ENCODE results near the gene ARSI. TPM values are rescaled to one million over a fixed set of nuclear protein-coding genes. Genes with fewer than 3 reads are reported as not detected.

Gene ARSI
- total and polyA plus RNA-seq, 2 of the 4 experiments (the other 2 are of a cell fraction) = 14.8 to 15.2 TPM

- Histone ChIP-seq H3K14ac (replicated peaks; ENCODE audit: low read depth, low read length) (no peak overlapping the region), H3K56ac (ENCODE audit: extremely low read depth, insufficient read depth, low read length) (no peak overlapping the region), H3K27ac (ENCODE audit: insufficient read depth, low read length) (no peak overlapping the region), H2AFZ (replicated peaks; ENCODE audit: low read length, poor library complexity) (no peak overlapping the region), H3K4me1 (ENCODE audit: control insufficient read depth, insufficient read depth, low read length) (peaks cover 8% of the 10 kb centered on the region; the same call in 1 of the 2 replicates), H3K4me2 (ENCODE audit: low read depth, low read length) (no peak overlapping the region), H4K20me1 (ENCODE audit: insufficient read depth, low read length) (no peaks in the 10 kb centered on the region), H2AK5ac (ENCODE audit: low read depth, low read length) (no peak overlapping the region), H3K18ac (ENCODE audit: low read depth, low read length) (no peak overlapping the region), H3K79me1 (ENCODE audit: low read depth in 1 of 2, low read length in 2 of 2) (no peaks in the 10 kb centered on the region), H4K5ac (ENCODE audit: low read depth, low read length) (no peak overlapping the region), H4K91ac (ENCODE audit: insufficient read depth, low read depth, low read length) (no peak overlapping the region), H3K4me3 (ENCODE audit: insufficient read depth, low read depth, low read length) (no peak overlapping the region), H3K36me3 (ENCODE audit: control insufficient read depth, insufficient read depth, low read length) (no peaks in the 10 kb centered on the region), H2BK120ac (ENCODE audit: low read depth, low read length) (no peak overlapping the region), H3K4ac (ENCODE audit: low read depth, low read length) (no peak overlapping the region), H2BK15ac (ENCODE audit: low read depth, low read length) (no peak overlapping the region), H2AK9ac (replicated peaks; ENCODE audit: low read depth, low read length, poor library complexity) (no peak overlapping the region), H2BK20ac (ENCODE audit: low read depth, low read length) (no peak overlapping the region), H2BK5ac (ENCODE audit: low read depth, low read length, poor library complexity, severe bottlenecking) (no peak overlapping the region), H3K23ac (ENCODE audit: low read depth, low read length) (no peak overlapping the region), H3K9me1 (ENCODE audit: insufficient read depth, low read length) (no peaks in the 10 kb centered on the region; the same call in 1 of the 2 replicates), H3K9me3 (ENCODE audit: control insufficient read depth, insufficient read depth, low read length) (no peaks in the 10 kb centered on the region), H3K9ac (ENCODE audit: low read depth, low read length) (no peak overlapping the region), H4K8ac (ENCODE audit: low read depth in 2 of 2, low read length in 2 of 2) (no peak overlapping the region), H3K27me3 (ENCODE audit: control insufficient read depth, insufficient read depth, low read length) (peaks cover 4% of the 10 kb centered on the region; the same call in 1 of the 2 replicates)
- dilution Hi-C loops (cut with HindIII; ENCODE audit: low sequenced_read_pairs, unreplicated experiment) (no loop called here), in situ Hi-C loops (cut with MboI; ENCODE audit: low sequenced_read_pairs) (no loop called here), intact Hi-C loops (cut with micrococcal nuclease) (no loop called here)
- ChIA-PET CTCF (no interaction called here), POLR2A (ENCODE audit: unreplicated experiment) (no interaction called here)
- ATAC-seq (ENCODE audit: low read depth) = no peak
- TF ChIP-seq CHD1 (IDR thresholded peaks at IDR 0.05; ENCODE audit: low read depth, low read length) (no peak), MAZ (IDR thresholded peaks at IDR 0.05; ENCODE audit: borderline replicate concordance, low read depth, low read length) (no peak), BHLHE40 (IDR thresholded peaks at IDR 0.05; ENCODE audit: low read depth, low read length) (no peak), CEBPB (IDR thresholded peaks at IDR 0.05; ENCODE audit: low read depth, low read length) (no peak)
- no peak for DNase-seq
- no CpG with 5 or more reads among the region's 9 CpGs for WGBS, 2 experiments (ENCODE audit: extremely low coverage in 2 of 2, insufficient read length in 1 of 2)
- no TSS peak for BruUV-seq (replicated peaks)
Measured at GRCh38 chr5:150247726-150248125, 55.0 kb downstream of the ARSI start.
